Astrocyte (in vitro differentiated cells and primary cell): ENCODE data around the gene HSD17B11.

ENCODE experiments used
- EZH2 ChIP-seq: IDR thresholded peaks from 2 replicates; pipeline ENCODE4 v1.6.1; 2012; ENCODE audit warnings: mild to moderate bottlenecking, low read length, inconsistent platforms; ENCODE audit not compliant: insufficient read depth
- TF ChIP-seq, protein P1 (sequence below): IDR thresholded peaks from 2 replicates; pipeline ENCODE4 v1.5.1; 2011; ENCODE audit warnings: low read depth, mild to moderate bottlenecking, inconsistent platforms, low read length, moderate library complexity; ENCODE audit not compliant: insufficient read depth

DNA sequence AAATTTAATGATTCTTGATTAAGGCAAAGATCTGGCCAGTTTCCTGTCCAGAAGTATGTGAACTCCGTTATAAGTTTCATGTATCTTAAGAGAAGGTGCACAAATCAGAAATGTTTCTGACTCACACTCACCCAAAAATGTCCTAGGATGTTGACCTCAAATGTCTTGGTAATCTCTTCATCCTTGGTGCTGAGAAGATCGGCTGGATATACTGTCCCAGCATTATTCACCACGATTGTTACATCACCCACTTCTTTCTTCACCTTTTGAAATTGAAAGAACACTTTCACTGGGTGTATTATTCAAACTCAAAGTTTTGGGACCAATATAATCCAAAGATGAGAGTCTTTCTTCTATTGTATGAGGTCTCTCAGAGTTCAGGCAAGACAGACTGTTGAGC lies 74.0 kb downstream of the HSD17B11 start:
- TF ChIP-seq, protein P1, sequence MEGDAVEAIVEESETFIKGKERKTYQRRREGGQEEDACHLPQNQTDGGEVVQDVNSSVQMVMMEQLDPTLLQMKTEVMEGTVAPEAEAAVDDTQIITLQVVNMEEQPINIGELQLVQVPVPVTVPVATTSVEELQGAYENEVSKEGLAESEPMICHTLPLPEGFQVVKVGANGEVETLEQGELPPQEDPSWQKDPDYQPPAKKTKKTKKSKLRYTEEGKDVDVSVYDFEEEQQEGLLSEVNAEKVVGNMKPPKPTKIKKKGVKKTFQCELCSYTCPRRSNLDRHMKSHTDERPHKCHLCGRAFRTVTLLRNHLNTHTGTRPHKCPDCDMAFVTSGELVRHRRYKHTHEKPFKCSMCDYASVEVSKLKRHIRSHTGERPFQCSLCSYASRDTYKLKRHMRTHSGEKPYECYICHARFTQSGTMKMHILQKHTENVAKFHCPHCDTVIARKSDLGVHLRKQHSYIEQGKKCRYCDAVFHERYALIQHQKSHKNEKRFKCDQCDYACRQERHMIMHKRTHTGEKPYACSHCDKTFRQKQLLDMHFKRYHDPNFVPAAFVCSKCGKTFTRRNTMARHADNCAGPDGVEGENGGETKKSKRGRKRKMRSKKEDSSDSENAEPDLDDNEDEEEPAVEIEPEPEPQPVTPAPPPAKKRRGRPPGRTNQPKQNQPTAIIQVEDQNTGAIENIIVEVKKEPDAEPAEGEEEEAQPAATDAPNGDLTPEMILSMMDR: no peak
- TF ChIP-seq EZH2: no peak
